Mesendoderm (in vitro differentiated cells): ENCODE results near the gene JAGN1.
"Not testable (repeated sequence)": the region's sequence is repeated elsewhere in the genome, so short reads cannot be mapped to it uniquely, and the experiment has no call there.

Source experiments
- DNase-seq: peaks from one replicate; pipeline ENCODE4 v3.0.0; 2013
- H2AK5ac ChIP-seq: 2 replicates; pipeline ENCODE4 v1.6.1; 2013; ENCODE audit warnings: low read length, inconsistent platforms
- H2BK120ac ChIP-seq: 2 replicates; pipeline ENCODE4 v1.6.1; 2013; ENCODE audit warnings: low read depth, mild to moderate bottlenecking, low read length, moderate library complexity, mixed read lengths
- H2BK15ac ChIP-seq: replicated peaks from 2 replicates; pipeline ENCODE4 v1.6.1; 2013; ENCODE audit warnings: low read depth, mild to moderate bottlenecking, moderate library complexity
- H2BK5ac ChIP-seq: 2 replicates; pipeline ENCODE4 v1.6.1; 2013; ENCODE audit warnings: low read length, inconsistent platforms
- H3K18ac ChIP-seq: 2 replicates; pipeline ENCODE4 v1.6.1; 2013; ENCODE audit warnings: mild to moderate bottlenecking, low read length, mixed read lengths
- H3K23ac ChIP-seq: one replicate; pipeline ENCODE4 v1.6.1; 2013; ENCODE audit warnings: low read length
- H3K27ac ChIP-seq: 2 replicates; pipeline ENCODE4 v1.5.1; 2013; ENCODE audit warnings: low read depth, mild to moderate bottlenecking, inconsistent platforms, low read length, moderate library complexity
- H3K27me3 ChIP-seq: 2 replicates; pipeline ENCODE4 v1.6.1; 2013; ENCODE audit warnings: low read length, control low read depth, mild to moderate bottlenecking, inconsistent platforms; ENCODE audit not compliant: insufficient read depth, poor library complexity
- H3K36me3 ChIP-seq: 2 replicates; pipeline ENCODE4 v1.6.1; 2013; ENCODE audit warnings: low read length, inconsistent platforms; ENCODE audit not compliant: control insufficient read depth, insufficient read depth
- H3K4ac ChIP-seq: one replicate; pipeline ENCODE4 v1.6.1; 2013; ENCODE audit warnings: low read depth, mild to moderate bottlenecking, low read length, moderate library complexity
- H3K4me1 ChIP-seq: 2 replicates; pipeline ENCODE4 v1.6.1; 2013; ENCODE audit warnings: low read depth, low read length, inconsistent platforms; ENCODE audit not compliant: control insufficient read depth
- H3K4me2 ChIP-seq: 2 replicates; pipeline ENCODE4 v1.6.1; 2013; ENCODE audit warnings: low read length
- H3K4me3 ChIP-seq: 2 replicates; pipeline ENCODE4 v1.5.1; 2013; ENCODE audit warnings: mild to moderate bottlenecking, low read length
- H3K56ac ChIP-seq: one replicate; pipeline ENCODE4 v1.6.1; 2013; ENCODE audit warnings: low read length
- H3K79me1 ChIP-seq: 2 replicates; pipeline ENCODE4 v1.6.1; 2013; ENCODE audit warnings: low read length, inconsistent platforms
- H3K79me2 ChIP-seq: 2 replicates; pipeline ENCODE4 v1.6.1; 2013; ENCODE audit warnings: mild to moderate bottlenecking, low read length; ENCODE audit not compliant: control insufficient read depth, insufficient read depth
- H3K9ac ChIP-seq: 2 replicates; pipeline ENCODE4 v1.6.1; 2013; ENCODE audit warnings: low read length, inconsistent platforms
- H4K5ac ChIP-seq: one replicate; pipeline ENCODE4 v1.6.1; 2013; ENCODE audit warnings: low read length
- H4K8ac ChIP-seq: one replicate; pipeline ENCODE4 v1.6.1; 2013; ENCODE audit warnings: low read depth, mild to moderate bottlenecking, control low read depth, low read length, moderate library complexity
- WGBS: extraction: QIAGEN DNeasy Blood & Tissue Kit; methylation state at CpG from one replicate; pipeline ENCODE4 v1.1.7; 2013; ENCODE audit warnings: low lambda C conversion rate, missing lambda C conversion rate; ENCODE audit not compliant: insufficient coverage; ENCODE audit errors: extremely low coverage; 5-methylcytosine and 5-hydroxymethylcytosine counted together

The JAGN1 gene

DNA sequence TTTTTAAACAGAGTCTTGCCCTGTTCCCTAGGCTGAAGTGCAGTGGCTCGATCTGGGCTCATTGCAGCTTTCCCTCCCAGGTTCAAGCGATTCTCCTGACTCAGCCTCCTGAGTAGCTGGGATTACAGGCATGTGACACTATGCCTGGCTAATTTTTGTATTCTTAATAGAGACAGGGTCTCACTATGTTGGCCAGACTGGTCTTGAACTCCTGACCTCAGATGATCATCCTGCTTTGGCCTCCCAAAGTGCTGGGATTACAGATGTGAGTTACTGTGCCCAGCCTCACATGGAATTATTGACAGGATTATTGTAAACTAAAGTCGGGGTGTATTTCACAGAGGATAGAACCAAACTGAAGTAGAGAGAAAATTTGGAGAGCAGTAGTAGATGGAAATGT lies 5.3 kb downstream of the JAGN1 start:
- WGBS: no CpG with 5 or more reads among the region's 3 CpGs
- H3K27ac ChIP-seq, H2BK15ac ChIP-seq, H3K4me2 ChIP-seq, H3K36me3 ChIP-seq, H3K56ac ChIP-seq, H3K4me3 ChIP-seq, H3K4ac ChIP-seq, DNase-seq, H3K18ac ChIP-seq, H3K4me1 ChIP-seq, H3K27me3 ChIP-seq, H2BK5ac ChIP-seq, H3K9ac ChIP-seq, H4K5ac ChIP-seq, H2BK120ac ChIP-seq, H4K8ac ChIP-seq, H3K23ac ChIP-seq, H2AK5ac ChIP-seq: not testable (repeated sequence)
- H3K79me2 ChIP-seq: peaks cover 11% of the 10 kb centered on the region
- H3K79me1 ChIP-seq: peaks cover 11% of the 10 kb centered on the region

DNA sequence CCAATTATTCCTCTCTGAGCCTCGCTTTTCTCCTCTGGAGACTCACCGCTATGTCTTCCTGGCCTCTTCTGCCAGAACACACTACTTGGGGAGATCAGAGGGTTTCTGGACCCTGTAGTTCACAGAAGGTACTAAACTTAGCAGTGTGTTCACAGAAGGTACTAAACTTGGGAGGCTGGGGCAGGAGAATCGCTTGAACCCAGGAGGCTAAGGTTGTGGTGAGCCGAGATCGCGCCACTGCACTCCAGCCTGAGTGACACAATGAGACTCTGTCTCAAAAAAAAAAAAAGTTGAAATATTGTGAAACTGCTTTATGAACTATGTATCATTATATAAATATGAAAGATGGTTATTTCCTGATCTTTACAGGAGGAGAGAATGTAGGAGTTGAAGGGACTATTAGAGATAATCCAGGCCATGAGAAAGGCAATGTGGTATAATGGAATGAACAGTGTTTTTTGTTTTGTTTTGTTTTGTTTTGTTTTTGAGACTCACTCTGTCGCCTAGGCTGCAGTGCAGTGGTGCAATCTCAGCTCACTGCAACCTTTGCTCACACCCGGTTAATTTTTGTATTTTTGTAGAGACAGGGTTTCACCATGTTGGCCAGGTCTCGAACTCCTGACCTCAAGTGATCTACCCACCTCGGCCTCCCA lies 6.5 kb downstream of the JAGN1 start:
- not testable (repeated sequence) for H3K4me2 ChIP-seq, H2AK5ac ChIP-seq, H2BK5ac ChIP-seq, H2BK15ac ChIP-seq, H2BK120ac ChIP-seq, H3K36me3 ChIP-seq, H3K9ac ChIP-seq, H3K27ac ChIP-seq, H3K27me3 ChIP-seq, H3K4me3 ChIP-seq, H3K56ac ChIP-seq, H3K79me1 ChIP-seq, DNase-seq, H3K23ac ChIP-seq, H4K8ac ChIP-seq, H3K4me1 ChIP-seq, H3K18ac ChIP-seq, H4K5ac ChIP-seq, H3K4ac ChIP-seq, H3K79me2 ChIP-seq
- no CpG with 5 or more reads among the region's 10 CpGs for WGBS

DNA sequence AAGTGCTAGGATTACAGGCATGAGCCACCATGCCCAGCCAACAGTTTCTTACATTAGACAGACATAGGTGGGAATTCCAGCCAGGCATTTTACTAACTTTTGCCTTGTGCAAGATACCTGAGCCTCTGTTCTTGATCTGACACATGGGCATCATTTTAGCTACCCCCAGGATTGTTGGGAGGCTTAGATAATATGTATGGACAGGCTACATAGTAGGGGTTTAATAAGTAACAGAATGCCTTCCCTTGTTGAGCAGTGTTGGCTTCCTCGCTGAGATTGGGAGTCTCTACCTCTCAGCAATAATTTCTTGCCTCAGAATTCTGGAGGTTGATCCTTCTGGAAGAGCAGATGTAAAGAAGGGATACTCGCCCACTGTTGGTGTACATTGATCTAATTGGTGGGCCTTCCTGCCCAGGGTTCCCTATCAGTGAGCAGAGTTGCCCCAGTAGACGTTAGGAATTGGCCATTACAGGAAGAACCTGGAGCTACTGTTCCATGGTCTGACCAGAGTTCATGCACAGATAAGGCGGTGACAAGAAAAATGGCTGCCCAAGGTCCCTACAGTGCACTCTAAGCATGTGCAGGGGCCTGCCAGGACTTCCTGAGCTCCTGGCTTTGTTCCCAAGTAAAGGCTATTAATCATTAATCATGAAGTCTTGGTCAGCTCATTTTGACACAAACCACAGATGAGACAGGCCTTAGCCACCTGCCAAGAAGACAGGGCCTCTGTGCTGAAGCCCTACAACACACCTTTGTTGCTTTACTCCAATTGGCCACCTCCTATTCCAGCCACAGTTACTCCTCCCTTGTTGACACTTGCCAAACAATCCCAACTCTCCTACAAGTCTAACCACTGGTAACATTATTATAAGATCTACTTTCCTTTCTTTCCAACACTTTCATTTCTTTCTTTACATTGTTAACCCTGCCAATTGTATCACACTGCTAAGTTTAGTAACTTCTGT lies 7.3 kb downstream of the JAGN1 start:
- H3K4me1 ChIP-seq: no peaks in the 10 kb centered on the region
- DNase-seq: no peak
- WGBS: no CpG with 5 or more reads among the region's 4 CpGs

DNA sequence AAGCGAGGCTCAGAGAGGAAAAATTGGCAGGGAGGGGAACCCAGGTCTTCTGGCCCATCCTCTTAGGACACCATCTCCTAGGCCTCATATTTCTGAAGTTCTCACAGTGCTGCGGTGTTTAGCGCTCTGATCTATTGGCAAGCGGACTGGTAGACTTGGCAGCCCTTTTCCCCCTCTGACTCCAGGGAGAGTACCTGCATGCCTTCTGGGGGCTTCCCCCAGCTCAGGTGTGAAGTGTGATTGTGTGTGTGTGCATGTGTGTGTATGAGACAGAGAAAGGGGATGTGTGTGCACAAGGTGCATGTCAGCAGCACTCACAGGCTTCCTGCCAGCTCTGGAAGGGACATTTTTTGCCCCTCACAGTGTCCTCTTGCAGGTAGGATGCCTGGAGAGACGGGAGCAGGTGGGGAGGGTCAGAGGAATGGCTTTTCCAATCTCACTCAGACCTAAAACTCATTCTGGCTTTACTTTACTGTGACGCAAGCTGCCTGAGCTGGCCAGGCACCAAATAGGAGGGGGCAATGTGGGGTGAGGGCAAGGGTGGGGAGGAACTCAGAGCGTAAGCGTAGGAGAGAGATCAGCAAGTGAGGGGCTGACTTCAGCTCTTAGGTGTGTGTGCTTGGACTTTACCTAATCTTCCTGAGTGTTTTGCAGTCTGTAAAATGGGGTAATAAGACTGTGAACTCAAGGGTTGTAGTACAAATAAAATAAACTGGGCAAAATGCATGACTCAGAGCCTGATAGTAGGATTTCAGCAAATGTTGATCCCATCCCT lies 8.2 kb downstream of the JAGN1 start:
- H3K27ac ChIP-seq: no peak overlapping the region
- H3K56ac ChIP-seq: no peak overlapping the region
- H3K18ac ChIP-seq: no peak overlapping the region
- H3K23ac ChIP-seq: no peak overlapping the region
- H3K4me3 ChIP-seq: no peak overlapping the region
- no peak overlapping the region for H2BK5ac ChIP-seq
- H2BK15ac ChIP-seq: no peak overlapping the region
- H3K9ac ChIP-seq: no peak overlapping the region
- DNase-seq: no peak
- H2BK120ac ChIP-seq: no peak overlapping the region
- H3K79me2 ChIP-seq: no peaks in the 10 kb centered on the region
- H3K27me3 ChIP-seq: no peaks in the 10 kb centered on the region
- no peaks in the 10 kb centered on the region for H3K36me3 ChIP-seq
- no peak overlapping the region for H2AK5ac ChIP-seq
- no peak overlapping the region for H3K4me2 ChIP-seq
- H4K5ac ChIP-seq: no peak overlapping the region
- H3K4ac ChIP-seq: no peak overlapping the region
- H3K4me1 ChIP-seq: peaks cover 7% of the 10 kb centered on the region
- no peak overlapping the region for H4K8ac ChIP-seq
- no CpG with 5 or more reads among the region's 8 CpGs for WGBS
- no peaks in the 10 kb centered on the region for H3K79me1 ChIP-seq

More for the DNA sequence above, 7.3 kb downstream of the JAGN1 start:
- peaks cover 6% of the 10 kb centered on the region for H3K36me3 ChIP-seq
- no peak overlapping the region for H3K18ac ChIP-seq
- H2BK120ac ChIP-seq: no peak overlapping the region
- H3K9ac ChIP-seq: no peak overlapping the region
- H2AK5ac ChIP-seq: no peak overlapping the region
- H4K8ac ChIP-seq: no peak overlapping the region
- H3K4me3 ChIP-seq: no peak overlapping the region
- H4K5ac ChIP-seq: no peak overlapping the region
- H3K56ac ChIP-seq: no peak overlapping the region
- H3K4me2 ChIP-seq: no peak overlapping the region
- H3K79me1 ChIP-seq: peaks cover 4% of the 10 kb centered on the region
- H2BK5ac ChIP-seq: no peak overlapping the region
- no peak overlapping the region for H3K27ac ChIP-seq
- no peaks in the 10 kb centered on the region for H3K27me3 ChIP-seq
- peaks cover 2% of the 10 kb centered on the region for H3K79me2 ChIP-seq
- H3K4ac ChIP-seq: no peak overlapping the region
- H3K23ac ChIP-seq: no peak overlapping the region
- no peak overlapping the region for H2BK15ac ChIP-seq

DNA sequence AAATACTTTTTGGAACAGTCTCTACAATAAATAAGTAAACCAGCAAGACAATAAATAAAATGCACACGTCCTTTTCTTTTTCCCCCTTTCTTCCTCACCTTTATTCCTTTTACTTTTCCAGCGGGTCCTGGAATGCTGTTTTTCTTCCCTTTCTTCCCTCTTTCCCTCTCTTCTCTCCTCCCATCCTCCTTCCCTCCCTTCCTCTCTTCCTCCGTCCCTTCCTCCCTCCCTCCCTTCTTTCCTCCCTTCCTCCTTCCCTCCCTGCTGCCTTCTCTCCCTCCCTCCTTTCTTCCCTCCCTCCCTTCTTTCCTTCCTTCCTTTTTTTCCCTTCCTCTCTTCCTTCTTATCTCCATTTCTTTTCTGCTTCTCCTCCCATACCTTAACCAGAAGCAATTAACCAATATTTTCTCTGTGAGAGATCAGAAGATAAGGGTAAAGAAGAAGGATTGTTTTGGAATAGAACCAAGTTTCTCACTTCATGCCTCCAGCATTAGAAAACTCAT lies 8.9 kb downstream of the JAGN1 start:
- H2BK5ac ChIP-seq: no peak overlapping the region
- H3K56ac ChIP-seq: no peak overlapping the region
- H3K18ac ChIP-seq: no peak overlapping the region
- H3K23ac ChIP-seq: no peak overlapping the region
- H2AK5ac ChIP-seq: no peak overlapping the region
- H3K79me1 ChIP-seq: no peaks in the 10 kb centered on the region
- no peak overlapping the region for H2BK120ac ChIP-seq
- H3K4me2 ChIP-seq: no peak overlapping the region
- no peak for DNase-seq
- no peak overlapping the region for H2BK15ac ChIP-seq
- no peak overlapping the region for H3K4ac ChIP-seq
- no peak overlapping the region for H4K5ac ChIP-seq
- no peak overlapping the region for H3K4me3 ChIP-seq
- H3K79me2 ChIP-seq: no peaks in the 10 kb centered on the region
- 100% methylated on average over 1 of the region's 3 CpGs for WGBS
- H3K4me1 ChIP-seq: peaks cover 7% of the 10 kb centered on the region
- no peaks in the 10 kb centered on the region for H3K36me3 ChIP-seq
- H3K9ac ChIP-seq: no peak overlapping the region
- H4K8ac ChIP-seq: no peak overlapping the region
- H3K27ac ChIP-seq: no peak overlapping the region
- H3K27me3 ChIP-seq: no peaks in the 10 kb centered on the region
